Smooth muscle cell of the pulmonary artery (primary cell): ENCODE measurements around the gene NDUFB8. TPM values are rescaled to one million over a fixed set of nuclear protein-coding genes. Genes with fewer than 3 reads are reported as not detected.

Experiments
- total RNA-seq: library from RNA; depleted of rRNA; stranded (reverse); fragments of >200 nt; gene quantifications from 2 replicates; pipeline ENCODE4 v1.2.3, GENCODE V29; 2014

The NDUFB8 gene
- 136 and 148 TPM in 2 replicates for total RNA-seq

GRCh38 chr10:100529475-100530298 is at the start of gene NDUFB8:
Gene NDUFB8, minus strand, starts transcription at chr10:100529871. Its CDS starts 20 bp downstream, at chr10:100529851.

GRCh38 chr10:100535715-100536353 is 6.2 kb upstream of the NDUFB8 start, which contains the start of gene HIF1AN:
Gene HIF1AN, plus strand, starts transcription at chr10:100535943. Its CDS starts 16 bp downstream, at chr10:100535959.

GRCh38 chr10:100519311-100520051 is 10.2 kb downstream of the NDUFB8 start, which contains the start of gene SEC31B:
Gene SEC31B, minus strand, starts transcription at chr10:100519861. Its CDS starts 2,909 bp downstream, at chr10:100516952.

Other genes with a start within 250 kb of the NDUFB8 start
- 40.3 and 48.0 TPM in 2 replicates for gene BLOC1S2, start 243.2 kb downstream of the NDUFB8 start, total RNA-seq
- gene PKD2L1, start 199.6 kb downstream of the NDUFB8 start, total RNA-seq = not detected in 2 replicates
- 181 and 458 TPM in 2 replicates for gene SCD, start 182.6 kb downstream of the NDUFB8 start, total RNA-seq
- gene WNT8B, start 66.9 kb downstream of the NDUFB8 start, total RNA-seq = not detected in 2 replicates
- gene SEC31B, start 10.0 kb downstream of the NDUFB8 start, total RNA-seq = 2.7 and 4.8 TPM in 2 replicates
- 16.9 and 18.5 TPM in 2 replicates for gene HIF1AN, start 6.1 kb upstream of the NDUFB8 start, total RNA-seq
- not detected in 2 replicates for gene PAX2, start 215.7 kb upstream of the NDUFB8 start, total RNA-seq